GM12873 (cell line): ENCODE results near the gene HOXA11.

Source experiments
- CTCF ChIP-seq: IDR thresholded peaks from 2 replicates; pipeline ENCODE4 v1.5.1; 2012; ENCODE audit warnings: low read depth, mild to moderate bottlenecking, moderate library complexity, low read length, control low read depth; ENCODE audit not compliant: insufficient read depth; ENCODE audit errors: missing control alignments

Gene HOXA11

GRCh38 chr7:27203964-27204594, 19.0 kb upstream of the HOXA11 start:
- no peak for TF ChIP-seq CTCF

GRCh38 chr7:27203365-27203953, 18.4 kb upstream of the HOXA11 start:
- no peak for TF ChIP-seq CTCF

GRCh38 chr7:27202862-27203134, 17.8 kb upstream of the HOXA11 start:
- TF ChIP-seq CTCF = no peak

- no peak for TF ChIP-seq CTCF
Measured at GRCh38 chr7:27202018-27202861, 17.2 kb upstream of the HOXA11 start.

- TF ChIP-seq CTCF = no peak
Measured at GRCh38 chr7:27201580-27202017, 16.6 kb upstream of the HOXA11 start.

GRCh38 chr7:27200761-27201579, 15.9 kb upstream of the HOXA11 start:
- no peak for TF ChIP-seq CTCF
